SW480 (cell line): Measurements from ENCODE around the gene TRAPPC10.

Experiments used
- DNase-seq: peaks from one replicate; pipeline ENCODE4 v3.0.0-alpha.2; 2016; ENCODE audit warnings: low spot score

TRAPPC10 gene

GRCh38 chr21:44065428-44065827 lies 53.3 kb downstream of the TRAPPC10 start:
- no peak for DNase-seq

GRCh38 chr21:44066116-44066515 lies 54.0 kb downstream of the TRAPPC10 start:
- DNase-seq: no peak

- no peak for DNase-seq
Observed at GRCh38 chr21:44067011-44067839, 55.1 kb downstream of the TRAPPC10 start.

- DNase-seq: no peak
Observed at GRCh38 chr21:44070391-44070790, 58.3 kb downstream of the TRAPPC10 start.

- DNase-seq: no peak
Observed at GRCh38 chr21:44071359-44072104, 59.4 kb downstream of the TRAPPC10 start.

GRCh38 chr21:44072111-44072510 lies 60.0 kb downstream of the TRAPPC10 start:
- DNase-seq: no peak

GRCh38 chr21:44074315-44074958 lies 62.3 kb downstream of the TRAPPC10 start:
- DNase-seq: no peak

GRCh38 chr21:44076316-44076715 lies 64.2 kb downstream of the TRAPPC10 start:
- no peak for DNase-seq

- no peak for DNase-seq
Observed at GRCh38 chr21:44078411-44078981, 66.4 kb downstream of the TRAPPC10 start.

GRCh38 chr21:44079446-44079845 lies 67.3 kb downstream of the TRAPPC10 start:
- no peak for DNase-seq

- DNase-seq: no peak
Observed at GRCh38 chr21:44079846-44080245, 67.7 kb downstream of the TRAPPC10 start.

GRCh38 chr21:44082648-44083440 lies 70.7 kb downstream of the TRAPPC10 start:
- DNase-seq: no peak

GRCh38 chr21:44083631-44084291 lies 71.7 kb downstream of the TRAPPC10 start:
- DNase-seq: no peak

GRCh38 chr21:44084496-44085241 lies 72.6 kb downstream of the TRAPPC10 start:
- no peak for DNase-seq

- no peak for DNase-seq
Observed at GRCh38 chr21:44085491-44086321, 73.6 kb downstream of the TRAPPC10 start.

- DNase-seq: no peak
Observed at GRCh38 chr21:44086636-44087425, 74.7 kb downstream of the TRAPPC10 start.

GRCh38 chr21:44087426-44088400 lies 75.6 kb downstream of the TRAPPC10 start:
- no peak for DNase-seq
